K562 (cell line): ENCODE data around the gene CTDSP1. TPM values are rescaled to one million over a fixed set of nuclear protein-coding genes. Genes with fewer than 3 reads are reported as not detected.
A peak's percentile ranks its signal among the peaks of the same experiment; 100 is the strongest.

Experiments
- ATAC-seq: fragments of 200-7000 bp; cut with Tn5 transposase; 3 replicates; pipeline ENCODE4 v1.9.1; 2020; ENCODE audit warnings: moderate library complexity
- BruUV-seq: library from RNA; stranded (reverse); fragments of 400-500 nt; replicated peaks from 2 replicates; lab custom pipeline; 2021; lab: Mats Ljungman, UMichigan
- CTCF ChIA-PET: fragments of 300-600 bp; formaldehyde crosslinking; extraction: SDS; loops from one replicate; lab custom pipeline; 2021; ENCODE audit warnings: low intra/inter-chr PET ratio; lab: Yijun Ruan, JAX
- POLR2A ChIA-PET: fragments of 300-600, 350-650 bp; sonication (Branson Sonifier 250); formaldehyde crosslinking; extraction: SDS; loops from one replicate; lab custom pipeline; 2021; ENCODE audit warnings: antibody characterized with exemption, inconsistent platforms; lab: Yijun Ruan, JAX
- DNase-seq, 4 experiments: peaks; one replicate each; pipeline versions ENCODE4 v3.0.0 to v3.0.0-alpha.2; 2011 to 2018; ENCODE audit warnings: low spot score in 3 of 4, mixed read lengths in 3 of 4; ENCODE audit errors: extremely low read depth in 1 of 4
- FAIRE-seq: peaks from 2 replicates; lab custom pipeline; 2011; peaks lifted over from hg19 to GRCh38; lab: Jason Lieb, UNC
- H2AFZ ChIP-seq: 2 replicates; pipeline ENCODE4 v1.6.0; 2011; ENCODE audit warnings: low read depth, low read length, control low read depth, inconsistent platforms
- H3K27ac ChIP-seq: fragments of 200-600 bp; 3 replicates; pipeline ENCODE4 v1.8.0; 2011; ENCODE audit warnings: low read depth, mild to moderate bottlenecking, control low read depth, inconsistent platforms, low read length, moderate library complexity, mixed read lengths; ENCODE audit errors: extremely low read depth
- H3K27me3 ChIP-seq, 2 experiments: fragments of 300-600 bp in 1 of 2; 2 replicates in 1 of 2; 3 replicates in 1 of 2; pipeline versions ENCODE4 v1.6.0 to v1.8.0; 2011; ENCODE audit warnings: inconsistent platforms in 2 of 2, low read length in 2 of 2, mild to moderate bottlenecking in 1 of 2, mixed read lengths in 1 of 2, moderate library complexity in 1 of 2; ENCODE audit not compliant: control insufficient read depth in 2 of 2, insufficient read depth in 2 of 2
- H3K36me3 ChIP-seq: fragments of 300-600 bp; 3 replicates; pipeline ENCODE4 v1.8.0; 2011; ENCODE audit warnings: mild to moderate bottlenecking, low read length, inconsistent platforms; ENCODE audit not compliant: control insufficient read depth, insufficient read depth
- H3K4me1 ChIP-seq, 2 experiments: fragments of 200-600 bp in 1 of 2; replicated peaks in 1 of 2; 2 replicates in 1 of 2; 3 replicates in 1 of 2; pipeline versions ENCODE4 v1.5.1 to v1.8.0; 2011; ENCODE audit warnings: inconsistent platforms in 2 of 2, low read length in 2 of 2, mild to moderate bottlenecking in 1 of 2, mixed read lengths in 1 of 2, moderate library complexity in 1 of 2; ENCODE audit not compliant: control insufficient read depth in 2 of 2, insufficient read depth in 2 of 2
- H3K4me2 ChIP-seq: 2 replicates; pipeline ENCODE4 v1.6.1; 2011; ENCODE audit warnings: low read length, control low read depth, inconsistent platforms, mixed read lengths; ENCODE audit not compliant: insufficient read depth
- H3K4me3 ChIP-seq: fragments of 200-600 bp; sonication (generic), shearing (Covaris generic); 2 replicates; pipeline ENCODE4 v1.5.1; 2016; ENCODE audit warnings: control low read depth, inconsistent platforms
- H3K79me2 ChIP-seq: fragments of 200-600 bp; 3 replicates; pipeline ENCODE4 v1.8.0; 2011; ENCODE audit warnings: low read length, inconsistent platforms; ENCODE audit not compliant: control insufficient read depth, insufficient read depth
- H3K9ac ChIP-seq, 2 experiments: 2 replicates each; pipeline versions ENCODE4 v1.6.0 to v1.6.1; 2011; ENCODE audit warnings: low read depth in 2 of 2, low read length in 2 of 2, control low read depth in 1 of 2, inconsistent platforms in 1 of 2, mild to moderate bottlenecking in 1 of 2, mixed read lengths in 1 of 2; ENCODE audit not compliant: insufficient read depth in 1 of 2
- H3K9me1 ChIP-seq: one replicate; pipeline ENCODE4 v1.6.0; 2011; ENCODE audit warnings: inconsistent platforms, mild to moderate bottlenecking, low read length, moderate library complexity; ENCODE audit not compliant: control insufficient read depth, insufficient read depth
- H3K9me3 ChIP-seq: replicated peaks from 2 replicates; pipeline ENCODE4 v1.5.1; 2011; ENCODE audit warnings: low read depth, low read length, inconsistent platforms; ENCODE audit not compliant: control insufficient read depth, insufficient read depth
- H4K20me1 ChIP-seq: replicated peaks from 2 replicates; pipeline ENCODE4 v1.6.1; 2011; ENCODE audit warnings: low read length, inconsistent platforms, mixed read lengths; ENCODE audit not compliant: control insufficient read depth, insufficient read depth
- CBFA2T3 ChIP-seq: fragments of 450-650 bp; IDR thresholded peaks from 2 replicates; pipeline ENCODE4 v1.6.1; 2017
- HDAC1 ChIP-seq, 2 experiments: fragments of 450-650 bp; IDR thresholded peaks; 2 replicates each; pipeline ENCODE4 v1.6.1; 2016 to 2017; ENCODE audit warnings: inconsistent platforms in 1 of 2, mild to moderate bottlenecking in 1 of 2, moderate library complexity in 1 of 2
- KHSRP ChIP-seq: fragments of 450-650 bp; IDR thresholded peaks from 2 replicates; pipeline ENCODE4 v1.6.1; 2017
- MCM7 ChIP-seq, 2 experiments: fragments of 450-650 bp; IDR thresholded peaks; 2 replicates each; pipeline ENCODE4 v1.6.1; 2016 to 2018
- MTF1 ChIP-seq: fragments of 250-450 bp; sonication (Bioruptor Pico); IDR thresholded peaks from 2 replicates; pipeline ENCODE4 v1.9.0; 2021; ENCODE audit warnings: moderate library complexity, mild to moderate bottlenecking, inconsistent platforms, borderline replicate concordance
- NUFIP1 ChIP-seq: fragments of 450-650 bp; IDR thresholded peaks from 2 replicates; pipeline ENCODE4 v1.6.1; 2018; ENCODE audit not compliant: partially characterized antibody
- PKNOX1 ChIP-seq: fragments of 450-650 bp; IDR thresholded peaks from 2 replicates; pipeline ENCODE4 v1.6.1; 2016
- PTRF ChIP-seq: fragments of 450-650 bp; IDR thresholded peaks from 2 replicates; pipeline ENCODE4 v1.6.1; 2016; ENCODE audit warnings: mild to moderate bottlenecking, missing genetic modification characterization, missing compliant biosample characterization
- ZFX ChIP-seq: sonication (generic); formaldehyde crosslinking; IDR thresholded peaks from 2 replicates; pipeline ENCODE4 v1.8.0; 2022; ENCODE audit warnings: mild to moderate bottlenecking, missing genetic modification reagents, moderate library complexity
- ZNF512 ChIP-seq: IDR thresholded peaks from 2 replicates; pipeline ENCODE4 v1.6.1; 2016; ENCODE audit warnings: missing genetic modification characterization, missing compliant biosample characterization
- ZNF609 ChIP-seq: sonication (generic); formaldehyde crosslinking; IDR thresholded peaks from 2 replicates; pipeline ENCODE4 v1.8.1; 2023; ENCODE audit warnings: missing genetic modification reagents, mild to moderate bottlenecking, borderline replicate concordance
- WGBS: fragments of 100-300 bp; shearing (Covaris generic); methylation state at CpG from one replicate; pipeline ENCODE4 v1.1.6; 2016; ENCODE audit warnings: low coverage, mixed read lengths; ENCODE audit not compliant: insufficient coverage; ENCODE audit errors: missing lambda C conversion rate; 5-methylcytosine and 5-hydroxymethylcytosine counted together
- in situ Hi-C: fragments of 300-500 bp; cut with MboI; formaldehyde crosslinking; loops from 4 replicates; pipeline ENCODE4 v1.15.0; 2018; ENCODE audit warnings: inconsistent platforms, mixed read lengths
- intact Hi-C: fragments of 100-400 bp; cut with micrococcal nuclease; formaldehyde crosslinking; loops from 2 replicates; pipeline ENCODE4 v1.14.2; 2022
- polyA plus RNA-seq, 8 experiments: library from polyadenylated mRNA; depleted of rRNA in 4 of 8; stranded (reverse) in 5 of 8; unstranded in 3 of 8; fragments of >200 nt; fragmentation: Nextera tagmentation in 2 of 8; fragmentation: Illumina TruSeq in 1 of 8; extraction: Ambion mirVana in 2 of 8; extraction: Trizol in 1 of 8; gene quantifications; 2 replicates each; pipeline versions ENCODE4 v1.2.1 to v1.2.3, GENCODE V29; 2011 to 2014; ENCODE audit warnings: inconsistent platforms in 1 of 8, missing spikeins in 1 of 8
- total RNA-seq, 7 experiments: library from RNA; depleted of rRNA in 6 of 7; stranded (reverse); fragments of >200 nt in 6 of 7; fragmentation: Illumina TruSeq in 2 of 7; extraction: Trizol in 2 of 7; gene quantifications; 2 replicates each; pipeline versions ENCODE4 v1.2.1 to v1.2.3, GENCODE V29; 2011 to 2021; ENCODE audit warnings: low replicate concordance in 1 of 7

The CTDSP1 gene
- total and polyA plus RNA-seq, 9 of the 15 experiments (the other 6 are each of a cell fraction or from before 2014, with no cell fraction given) = 2.4 to 74.8 (median 45.8) TPM

GRCh38 chr2:218396688-218397462 is 2.8 kb upstream of the CTDSP1 start:
- ChIA-PET POLR2A (interaction anchor here (0.6 to 1.4 kb wide), 8 partner anchors 8 to 126 kb away, joined by 3 to 8 read pairs (median 4); partner anchors contain the start of genes AAMP and PNKD), CTCF (interaction anchor here (1.9 to 2.0 kb wide), 2 partner anchors 96 to 124 kb away, joined by 8 to 10 read pairs; no protein-coding TSS in a partner anchor)
- Histone ChIP-seq H3K9ac (peak overlapping the region; percentile 98 to 100), H2AFZ (peak overlapping the region; percentile 69; the same call in 1 of the 2 replicates), H3K4me1 (peaks cover 24 to 75% of the 10 kb centered on the region in 2 experiments), H3K27me3 (no peaks in the 10 kb centered on the region), H3K4me2 (peak overlapping the region; percentile 80), H3K9me3 (no peaks in the 10 kb centered on the region), H3K4me3 (peak overlapping the region; percentile 57), H3K79me2 (peaks cover 72% of the 10 kb centered on the region), H3K36me3 (peaks cover 9% of the 10 kb centered on the region; the same call in 1 of the 3 replicates), H3K27ac (peak overlapping the region; percentile 99), H4K20me1 (no peaks in the 10 kb centered on the region), H3K9me1 (no peaks in the 10 kb centered on the region)
- peak; percentile 15 for FAIRE-seq
- intact Hi-C loops = loop anchor here (1.0 to 5.0 kb wide), 7 partner anchors 9 to 210 kb away; partner anchors contain the start of genes CNOT9 and USP37
- WGBS = 0% methylated on average over 19 of the region's 27 CpGs
- in situ Hi-C loops = loop anchor here (5.0 kb wide), 1 partner anchor 110 kb away; no protein-coding TSS in a partner anchor
- 0 out of 3 replicates have a peak, but pooled peaks have one; percentile 0 for ATAC-seq
- peak in 3 of 4 experiments; percentile 12 to 64 (median 21) for DNase-seq
- no TSS peak for BruUV-seq
- TF ChIP-seq PTRF (tag) (no peak), CBFA2T3 (no peak; the same call in 1 of the 2 replicates), HDAC1 (IDR thresholded peaks at IDR 0.05) (peak in 1 of 2 experiments; percentile 36; a peak in 1 of 4 replicates), ZFX (no peak), MTF1 (CRISPR knock-in tag) (no peak), PKNOX1 (0 out of 2 replicates have a peak, but pooled peaks have one; percentile 11), NUFIP1 (no peak), MCM7 (IDR thresholded peaks at IDR 0.05) (no peak), KHSRP (no peak), ZNF512 (tag) (no peak), ZNF609 (CRISPR knock-in tag) (no peak)
